DMS153 (cell line): ENCODE measurements around the gene ERICH4.
"Not testable (repeated sequence)": the region's sequence is repeated elsewhere in the genome, so short reads cannot be mapped to it uniquely, and the experiment has no call there.

Source experiments
- DNase-seq: peaks from one replicate; lab custom pipeline; 2025; lab: John Stamatoyannopoulos, UW

ERICH4 gene

DNA sequence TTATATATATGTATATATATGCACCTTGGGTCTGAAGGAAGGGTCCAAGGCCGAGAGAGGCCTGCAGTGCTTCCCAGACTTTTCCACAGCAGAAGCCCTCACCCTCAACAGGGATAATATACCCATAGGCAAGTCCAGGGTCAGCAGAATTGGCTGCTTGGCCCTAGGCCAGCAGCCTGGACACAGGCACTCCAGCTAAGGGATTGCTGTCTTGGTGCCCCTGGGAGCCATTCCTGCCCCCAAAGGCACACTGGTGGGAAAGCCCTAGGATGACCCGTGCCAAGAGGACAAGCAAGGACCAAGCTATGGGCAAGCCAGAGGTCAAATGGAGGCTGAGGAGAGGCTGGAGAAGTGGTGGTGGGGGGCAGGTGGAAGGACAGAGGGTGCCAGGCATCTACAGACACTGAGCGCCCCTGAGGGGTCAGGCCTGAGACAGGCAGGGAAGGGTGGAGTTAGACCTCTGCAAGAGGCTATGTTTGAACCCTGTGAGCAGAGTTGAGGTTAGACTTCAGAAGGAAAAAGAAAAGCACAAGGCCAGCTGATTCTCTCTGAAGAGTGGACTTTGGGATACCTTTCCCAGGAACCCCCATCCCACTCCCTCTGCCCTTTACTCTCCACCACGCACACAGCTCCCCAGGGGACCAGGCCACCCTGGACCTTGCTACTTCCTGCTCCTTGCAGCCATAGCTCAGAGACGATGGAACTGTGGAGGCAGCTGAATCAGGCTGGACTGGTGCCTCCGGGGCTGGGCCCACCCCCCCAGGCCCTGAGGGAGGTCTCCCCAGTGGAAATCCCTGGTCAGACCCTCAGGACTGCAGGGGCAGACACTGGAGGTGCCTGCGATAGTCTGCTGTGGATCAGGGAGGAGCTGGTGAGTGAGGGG, at the start of gene ERICH4:
ERICH4 (plus strand) TSS at position 684 of the 883 bp plus-strand sequence; CDS start at position 698, 14 bp downstream.
- DNase-seq, result no peak

- DNase-seq, result no peak
Measured at GRCh38 chr19:41395355-41395754, 47.6 kb upstream of the ERICH4 start.

DNA sequence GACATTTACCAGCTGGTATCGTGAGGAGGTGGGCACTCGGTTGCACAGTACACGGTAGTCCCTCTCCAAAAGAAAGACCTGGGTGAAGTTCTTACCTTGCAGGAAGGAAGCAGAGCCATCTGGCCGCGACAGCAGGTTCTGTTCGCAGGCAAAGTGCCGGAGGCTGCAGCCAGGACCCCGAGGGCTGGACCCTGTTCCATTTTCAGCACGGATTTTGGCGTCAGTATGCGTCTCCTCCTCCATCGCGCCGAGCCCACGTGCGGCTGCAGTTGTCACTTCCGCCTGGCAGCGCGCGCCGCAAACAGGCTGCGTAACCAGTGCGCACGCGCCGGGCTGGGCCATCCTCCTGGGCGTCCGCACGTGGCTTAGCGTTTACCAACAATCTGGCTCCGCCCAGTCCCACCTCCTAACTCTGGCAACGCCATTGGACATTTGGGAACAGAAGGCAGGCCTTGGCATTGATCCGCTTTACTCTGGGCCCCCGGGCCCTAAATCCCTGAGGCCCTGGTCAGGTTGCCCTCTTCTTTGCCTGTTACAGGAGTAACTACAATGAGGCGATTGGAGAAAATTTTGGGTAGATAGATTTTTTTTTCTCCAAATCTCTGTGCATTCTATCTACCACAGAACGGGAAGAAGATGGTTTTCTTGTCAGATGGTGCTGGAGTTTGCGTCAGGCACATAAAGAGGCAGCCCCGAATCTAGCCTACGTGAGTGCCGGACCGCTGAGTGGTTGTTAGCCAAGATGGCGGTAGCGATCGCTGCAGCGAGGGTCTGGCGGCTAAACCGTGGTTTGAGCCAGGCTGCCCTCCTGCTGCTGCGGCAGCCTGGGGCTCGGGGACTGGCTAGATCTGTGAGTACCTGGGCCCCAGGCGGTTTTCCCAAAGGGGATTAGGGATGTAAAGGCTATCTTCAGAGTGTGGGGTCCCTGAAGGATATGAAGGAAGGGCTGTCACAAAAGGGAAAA, 45.6 kb upstream of the ERICH4 start, which contains the start of the genes BCKDHA and EXOSC5:
BCKDHA (plus strand) TSS at position 733 of the 964 bp plus-strand sequence; CDS start at position 743, 10 bp downstream.
EXOSC5 (minus strand) TSS at position 274 of the 964 bp plus-strand sequence; CDS start at position 243, 31 bp downstream.
- DNase-seq, result peak; percentile 99

- no peak for DNase-seq
Measured at GRCh38 chr19:41398050-41398418, 44.9 kb upstream of the ERICH4 start.

DNA sequence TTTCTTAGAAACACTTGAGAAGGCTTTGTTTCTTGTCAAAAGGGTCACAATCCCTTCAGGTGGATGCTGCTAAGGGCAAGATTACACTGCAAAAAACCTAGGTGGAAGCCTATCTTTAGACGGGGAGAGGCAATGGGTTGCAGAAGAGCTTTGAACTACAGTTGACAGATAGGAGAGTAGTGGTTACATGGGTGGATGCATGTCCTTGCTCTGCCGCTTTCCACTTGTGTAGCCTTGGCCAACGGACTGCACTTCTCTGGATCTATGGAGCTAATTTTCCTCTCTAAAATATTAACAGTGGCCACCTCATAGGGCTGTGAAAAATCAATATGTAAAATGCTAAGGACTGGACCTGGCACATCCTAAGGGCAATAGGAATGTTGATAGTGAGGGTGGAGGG, 44.4 kb upstream of the ERICH4 start:
- DNase-seq, result no peak

GRCh38 chr19:41399091-41399490, 43.9 kb upstream of the ERICH4 start:
- no peak for DNase-seq

- no peak for DNase-seq
Measured at GRCh38 chr19:41399525-41399924, 43.4 kb upstream of the ERICH4 start.

- no peak for DNase-seq
Measured at GRCh38 chr19:41401483-41401882, 41.5 kb upstream of the ERICH4 start.

DNA sequence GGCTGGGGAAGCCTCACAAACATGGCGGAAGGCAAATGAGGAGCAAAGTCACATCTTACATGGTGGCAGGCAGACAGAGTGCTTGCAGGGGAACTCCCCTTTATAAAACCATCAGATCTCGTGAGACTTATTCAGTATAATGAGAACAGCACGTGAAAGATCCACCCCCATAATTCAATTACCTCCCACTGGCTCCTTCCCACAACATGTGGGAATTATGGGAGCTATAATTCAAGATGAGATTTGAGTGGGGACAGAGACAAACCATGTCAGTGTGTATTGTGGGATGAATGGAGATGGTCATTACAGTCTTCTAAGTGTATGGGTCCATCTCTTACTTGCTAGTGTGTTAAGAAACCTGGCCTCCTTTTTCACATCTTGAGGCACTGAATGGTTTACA, 40.9 kb upstream of the ERICH4 start:
- DNase-seq, result no peak

- DNase-seq, result no peak
Measured at GRCh38 chr19:41403181-41403970, 39.6 kb upstream of the ERICH4 start.

- DNase-seq, result no peak
Measured at GRCh38 chr19:41405776-41406175, 37.2 kb upstream of the ERICH4 start.

DNA sequence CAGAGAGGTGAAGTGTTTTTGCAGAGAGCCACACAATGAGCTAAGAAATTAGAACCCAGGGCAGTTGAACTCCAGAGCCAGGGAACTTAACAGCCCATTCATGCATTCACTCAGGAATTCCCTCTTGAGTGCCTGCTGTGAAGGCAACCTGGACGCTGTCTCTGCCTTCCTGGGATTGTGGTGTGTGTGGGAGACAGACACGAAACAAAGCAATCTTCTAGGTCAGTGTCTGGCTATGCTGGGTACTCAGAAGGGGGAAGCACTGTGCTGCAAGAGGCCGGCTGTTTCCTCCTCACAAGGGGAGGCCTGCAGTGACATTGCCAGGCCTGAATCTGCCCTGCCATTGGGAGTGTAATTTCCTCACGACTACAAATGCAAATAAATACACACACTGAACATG, 35.7 kb upstream of the ERICH4 start:
- no peak for DNase-seq

GRCh38 chr19:41408256-41408655, 34.7 kb upstream of the ERICH4 start:
- no peak for DNase-seq

GRCh38 chr19:41408846-41409245, 34.1 kb upstream of the ERICH4 start:
- not testable (repeated sequence) for DNase-seq

DNA sequence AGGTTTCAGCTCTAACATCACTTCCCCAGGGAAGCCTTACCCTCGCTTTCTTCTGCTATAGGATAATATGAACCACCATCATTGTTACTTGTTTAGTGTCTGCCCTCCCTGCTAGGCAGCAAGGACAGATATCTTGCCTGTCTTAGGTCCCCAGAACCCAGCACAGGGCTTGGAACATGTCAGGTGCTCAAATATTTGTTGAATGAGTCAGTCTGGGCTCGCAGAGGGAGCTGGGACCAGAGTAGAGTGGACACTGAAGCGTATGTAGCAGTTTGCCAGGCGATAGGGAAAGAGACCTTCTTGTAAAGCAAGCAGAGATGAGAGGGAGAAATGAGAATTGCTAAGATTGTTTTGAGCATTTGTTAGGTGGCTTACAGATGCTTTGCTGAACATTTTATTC, 33.7 kb upstream of the ERICH4 start:
- DNase-seq, result peak; percentile 44

GRCh38 chr19:41410336-41411054, 32.5 kb upstream of the ERICH4 start:
- DNase-seq, result no peak

DNA sequence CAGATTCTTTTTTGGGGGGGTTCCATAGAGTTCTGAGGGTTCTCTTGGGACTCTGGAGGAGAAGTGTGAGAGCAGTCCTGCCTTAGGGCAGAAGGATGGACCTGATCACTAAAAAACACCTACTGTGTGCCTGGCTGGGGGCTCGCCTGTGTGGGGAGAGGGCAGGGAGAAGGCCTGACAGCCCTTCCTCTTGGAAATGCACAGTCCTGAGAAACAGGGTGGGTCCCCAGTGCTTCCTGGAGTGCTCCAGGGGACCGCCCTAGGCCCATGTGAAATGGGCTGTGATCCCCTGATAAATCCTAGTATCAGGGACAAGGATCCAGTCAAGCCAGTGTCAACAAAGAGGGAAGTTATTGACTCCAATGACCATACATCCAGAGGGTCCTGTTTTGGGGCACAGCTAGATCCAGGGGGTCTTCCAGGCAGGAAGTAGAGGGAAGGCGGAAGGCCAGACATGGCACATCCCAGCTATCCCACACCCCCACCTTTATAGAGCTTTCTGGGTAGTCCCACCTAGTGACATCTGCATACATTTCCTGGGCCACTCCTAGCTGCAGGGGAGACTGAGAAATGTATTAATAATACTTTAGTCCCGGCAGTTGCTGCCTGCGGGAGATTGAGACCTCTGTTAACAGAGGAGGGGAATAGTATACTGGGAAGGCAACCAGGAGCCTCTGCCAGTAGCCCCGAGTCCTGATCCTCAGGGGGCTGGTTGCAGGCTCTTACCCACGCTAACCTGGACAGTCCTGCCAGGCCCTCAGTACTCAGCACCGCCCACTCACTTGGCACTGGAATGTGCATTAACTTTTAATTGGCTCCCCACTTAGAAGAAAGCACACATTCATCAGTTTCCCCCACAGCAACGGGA, 31.6 kb upstream of the ERICH4 start:
- DNase-seq, result no peak

DNA sequence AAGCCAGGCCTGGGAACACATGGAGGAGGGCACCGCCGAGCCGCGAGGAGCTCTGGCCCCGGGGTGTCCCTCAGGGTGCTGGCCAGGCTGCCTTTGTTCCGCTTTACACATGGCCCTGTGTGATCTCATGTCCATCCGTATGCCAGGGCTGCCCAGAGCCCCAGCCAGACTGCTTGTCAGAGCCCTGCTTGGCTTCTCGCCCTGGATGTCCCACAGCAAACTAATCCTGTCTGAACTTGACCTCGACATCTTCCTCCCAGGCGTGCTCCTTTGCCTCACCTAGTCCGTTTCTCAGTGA, 31.0 kb upstream of the ERICH4 start:
- DNase-seq, result no peak

DNA sequence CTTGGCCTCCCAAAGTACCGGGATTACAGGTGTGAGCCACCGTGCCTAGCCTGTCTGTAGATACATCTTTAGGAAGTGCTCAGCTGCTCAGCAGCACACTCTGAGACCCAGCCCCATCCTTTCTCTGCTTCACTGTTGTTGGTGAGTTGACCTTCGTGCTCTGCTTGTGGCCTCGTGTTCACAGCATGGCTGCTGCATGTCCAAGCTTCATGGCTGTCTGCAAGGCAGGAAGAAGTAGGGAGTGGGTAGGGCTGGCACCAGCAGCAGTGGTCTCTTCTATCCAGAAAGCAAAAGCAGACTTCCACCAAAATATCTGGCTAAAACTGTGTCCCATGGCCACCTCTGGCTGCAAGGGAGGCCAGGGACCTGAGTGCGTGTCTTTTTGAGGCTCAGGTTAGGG, 30.0 kb upstream of the ERICH4 start:
- DNase-seq, result no peak

DNA sequence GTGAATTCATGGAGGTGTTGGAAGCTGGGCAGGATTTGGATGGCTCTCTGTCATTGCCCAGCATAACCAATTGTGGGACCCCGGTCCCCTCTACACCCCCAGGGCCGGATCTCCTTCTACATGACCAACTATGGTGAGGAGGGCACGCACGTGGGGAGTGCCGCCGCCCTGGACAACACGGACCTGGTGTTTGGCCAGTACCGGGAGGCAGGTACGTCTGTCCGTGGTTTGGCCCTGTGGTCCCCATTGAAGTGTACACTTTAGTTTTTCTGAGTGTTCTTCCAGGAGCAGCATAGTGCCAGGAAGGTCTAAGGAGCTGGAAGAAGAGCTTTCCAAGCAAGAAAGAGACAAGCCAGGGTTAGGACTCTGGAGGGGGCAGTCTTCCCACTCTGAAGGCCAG, 29.0 kb upstream of the ERICH4 start:
- no peak for DNase-seq
